ENCODE data around the gene FRMD3. TPM values are rescaled to one million over a fixed set of nuclear protein-coding genes. Genes with fewer than 3 reads are reported as not detected.

Gene FRMD3
- total RNA-seq, 4 donors from 2014 or later, result 1.8 to 13.3 (median 3.3) TPM

- TF ChIP-seq CTCF (IDR thresholded peaks at IDR 0.05) (no peak), POLR2A (IDR thresholded peaks at IDR 0.05) (no peak)
- Histone ChIP-seq H3K4me1 (no peaks in the 10 kb centered on the region), H3K27ac (peak overlapping the region; percentile 61 to 68), H3K27me3 (no peaks in the 10 kb centered on the region), H3K4me3 (peak overlapping the region; percentile 40 to 45), H3K36me3 (no peaks in the 10 kb centered on the region), H3K9me3 (no peaks in the 10 kb centered on the region)
- intact Hi-C loops (cut with DNase I; ENCODE audit: low total_unique reads), result no loop called here
- DNase-seq, result no peak
These were observed 318.2 kb downstream of the FRMD3 start for GRCh38 chr9:83219924-83220438.

GRCh38 chr9:83219154-83219923 lies 318.9 kb downstream of the FRMD3 start:
- peak overlapping the region; percentile 40 to 45 for H3K4me3 ChIP-seq
- no peaks in the 10 kb centered on the region for H3K9me3 ChIP-seq
- intact Hi-C loops (cut with DNase I; ENCODE audit: low total_unique reads), result no loop called here
- H3K36me3 ChIP-seq, result no peaks in the 10 kb centered on the region
- peak in 3 of 4 experiments; percentile 15 to 46 (median 28) for TF ChIP-seq CTCF (IDR thresholded peaks at IDR 0.05)
- TF ChIP-seq POLR2A (IDR thresholded peaks at IDR 0.05), result peak in 1 of 2 donors; percentile 16
- peak overlapping the region; percentile 61 to 68 for H3K27ac ChIP-seq
- no peaks in the 10 kb centered on the region for H3K27me3 ChIP-seq
- peak; percentile 67 to 75 for DNase-seq
- no peaks in the 10 kb centered on the region for H3K4me1 ChIP-seq

GRCh38 chr9:83218411-83219090 lies 319.6 kb downstream of the FRMD3 start:
- intact Hi-C loops (cut with DNase I; ENCODE audit: low total_unique reads), result no loop called here
- DNase-seq, result no peak
- Histone ChIP-seq H3K27ac (peak overlapping the region in 1 of 2 donors; percentile 68), H3K4me3 (peak overlapping the region; percentile 40 to 45), H3K4me1 (no peaks in the 10 kb centered on the region), H3K9me3 (no peaks in the 10 kb centered on the region), H3K36me3 (no peaks in the 10 kb centered on the region), H3K27me3 (no peaks in the 10 kb centered on the region)
- TF ChIP-seq CTCF (IDR thresholded peaks at IDR 0.05) (no peak), POLR2A (IDR thresholded peaks at IDR 0.05) (no peak)

- H3K4me3 ChIP-seq, result no peak overlapping the region
- H3K27me3 ChIP-seq, result no peaks in the 10 kb centered on the region
- H3K9me3 ChIP-seq, result no peaks in the 10 kb centered on the region
- intact Hi-C loops (cut with DNase I; ENCODE audit: low total_unique reads), result no loop called here
- H3K4me1 ChIP-seq, result no peaks in the 10 kb centered on the region
- DNase-seq, result no peak
- no peak for TF ChIP-seq POLR2A (IDR thresholded peaks at IDR 0.05)
- no peak for TF ChIP-seq CTCF (IDR thresholded peaks at IDR 0.05)
- no peaks in the 10 kb centered on the region for H3K36me3 ChIP-seq
- no peak overlapping the region for H3K27ac ChIP-seq
These were observed 328.9 kb downstream of the FRMD3 start for GRCh38 chr9:83209188-83209731.
